NCI-H187 (cell line): ENCODE data around the gene PRPF8.
"Not testable (repeated sequence)": the region's sequence is repeated elsewhere in the genome, so short reads cannot be mapped to it uniquely, and the experiment has no call there.

Experiments used
- DNase-seq, 2 experiments: peaks; one replicate each; lab custom pipeline; 2025; lab: John Stamatoyannopoulos, UW

The PRPF8 gene

GRCh38 chr17:1690544-1691221, 6.0 kb upstream of the PRPF8 start:
- no peak for DNase-seq

- DNase-seq = not testable (repeated sequence)
These were observed 3.7 kb upstream of the PRPF8 start for GRCh38 chr17:1688405-1688804.

GRCh38 chr17:1686086-1686485, 1.4 kb upstream of the PRPF8 start:
- no peak for DNase-seq

- no peak for DNase-seq
These were observed 1.2 kb downstream of the PRPF8 start for GRCh38 chr17:1683459-1683858.

GRCh38 chr17:1676401-1676800, 8.3 kb downstream of the PRPF8 start:
- no peak for DNase-seq

GRCh38 chr17:1673041-1673785, 11.5 kb downstream of the PRPF8 start:
- DNase-seq = no peak

GRCh38 chr17:1663934-1664333, 20.7 kb downstream of the PRPF8 start:
- not testable (repeated sequence) for DNase-seq

GRCh38 chr17:1661045-1661444, 23.6 kb downstream of the PRPF8 start:
- no peak for DNase-seq

GRCh38 chr17:1658100-1658499, 26.6 kb downstream of the PRPF8 start:
- DNase-seq = no peak

- no peak for DNase-seq
These were observed 30.9 kb downstream of the PRPF8 start for GRCh38 chr17:1653735-1654134.

- not testable (repeated sequence) for DNase-seq
These were observed 31.9 kb downstream of the PRPF8 start for GRCh38 chr17:1652794-1653193.

- DNase-seq = no peak
These were observed 33.2 kb downstream of the PRPF8 start for GRCh38 chr17:1651559-1651844.

- DNase-seq = no peak
These were observed 33.7 kb downstream of the PRPF8 start for GRCh38 chr17:1650731-1651558.

- DNase-seq = no peak
These were observed 34.7 kb downstream of the PRPF8 start, which contains the start of gene RILP for GRCh38 chr17:1649844-1650501. RILP (minus strand) TSS chr17:1649866; CDS start chr17:1649804, 62 bp downstream.

- DNase-seq = peak; percentile 14 to 60
These were observed 35.5 kb downstream of the PRPF8 start for GRCh38 chr17:1648963-1649843.

GRCh38 chr17:1648173-1648962, 36.3 kb downstream of the PRPF8 start:
- no peak for DNase-seq

- DNase-seq = no peak
These were observed 36.9 kb downstream of the PRPF8 start for GRCh38 chr17:1647802-1648171.

GRCh38 chr17:1646199-1646875, 38.3 kb downstream of the PRPF8 start:
- no peak for DNase-seq

GRCh38 chr17:1645207-1646171, 39.2 kb downstream of the PRPF8 start, which contains the start of gene SCARF1:
SCARF1 (minus strand) TSS chr17:1645732; CDS start chr17:1645697, 35 bp downstream.
- DNase-seq = no peak
